Daoy (cell line): ENCODE data around the gene BTD. TPM values are rescaled to one million over a fixed set of nuclear protein-coding genes. Genes with fewer than 3 reads are reported as not detected.
"Not testable (repeated sequence)": the region's sequence is repeated elsewhere in the genome, so short reads cannot be mapped to it uniquely, and the experiment has no call there.

Source experiments
- DNase-seq: peaks from one replicate; pipeline ENCODE4 v3.0.0-alpha.2; 2015; ENCODE audit warnings: low read depth
- total RNA-seq: library from RNA; depleted of rRNA; stranded (reverse); fragments of >200 nt; shearing (Covaris generic); gene quantifications from 2 replicates; pipeline ENCODE4 v1.2.3, GENCODE V29; 2014

Gene BTD
- total RNA-seq, 1 experiment from 2014 or later = 3.7 TPM

- not testable (repeated sequence) for DNase-seq
These were observed 3.0 kb downstream of the BTD start for GRCh38 chr3:15604584-15604983.

GRCh38 chr3:15606434-15606891, 4.9 kb downstream of the BTD start:
- no peak for DNase-seq

- peak; percentile 86 for DNase-seq
These were observed 8.7 kb downstream of the BTD start for GRCh38 chr3:15610082-15610759.

GRCh38 chr3:15611018-15611417, 9.5 kb downstream of the BTD start:
- DNase-seq = no peak

- no peak for DNase-seq
These were observed 10.5 kb downstream of the BTD start for GRCh38 chr3:15612001-15612400.

GRCh38 chr3:15614958-15615357, 13.4 kb downstream of the BTD start:
- DNase-seq = no peak

- peak; percentile 27 for DNase-seq
These were observed 14.5 kb downstream of the BTD start for GRCh38 chr3:15616053-15616452.

GRCh38 chr3:15619659-15620464, 18.3 kb downstream of the BTD start:
- DNase-seq = not testable (repeated sequence)

- DNase-seq = no peak
These were observed 22.2 kb downstream of the BTD start for GRCh38 chr3:15623535-15624440.

- no peak for DNase-seq
These were observed 27.4 kb downstream of the BTD start for GRCh38 chr3:15628967-15629366.

GRCh38 chr3:15629860-15630597, 28.5 kb downstream of the BTD start:
- DNase-seq = peak; percentile 80

GRCh38 chr3:15630646-15631350, 29.3 kb downstream of the BTD start:
- DNase-seq = peak; percentile 82

GRCh38 chr3:15631426-15632211, 30.1 kb downstream of the BTD start:
- DNase-seq = no peak

GRCh38 chr3:15632212-15632580, 30.7 kb downstream of the BTD start:
- no peak for DNase-seq

GRCh38 chr3:15633159-15633558, 31.6 kb downstream of the BTD start:
- no peak for DNase-seq

- peak; percentile 43 for DNase-seq
These were observed 32.4 kb downstream of the BTD start for GRCh38 chr3:15633766-15634598.

GRCh38 chr3:15634671-15635070, 33.1 kb downstream of the BTD start:
- DNase-seq = no peak

GRCh38 chr3:15635121-15635661, 33.6 kb downstream of the BTD start:
- DNase-seq = peak; percentile 22
